Upper lobe of right lung (tissue), 1 donor: ENCODE results near the gene ERGIC2. TPM values are rescaled to one million over a fixed set of nuclear protein-coding genes. Genes with fewer than 3 reads are reported as not detected.
"Not testable (repeated sequence)": the region's sequence is repeated elsewhere in the genome, so short reads cannot be mapped to it uniquely, and the experiment has no call there.

Experiments used
- ATAC-seq: fragments of 200-7000 bp; cut with Tn5 transposase; one replicate; pipeline ENCODE4 v1.9.1; 2020; ENCODE audit warnings: mild to moderate bottlenecking, moderate library complexity
- DNase-seq: peaks from one replicate; pipeline ENCODE4 v3.0.0-alpha.2; 2020
- H3K27ac ChIP-seq: fragments of 200-600 bp; one replicate; pipeline ENCODE4 v1.8.0; 2022
- H3K27me3 ChIP-seq: fragments of 200-600 bp; one replicate; pipeline ENCODE4 v1.8.0; 2022; ENCODE audit warnings: mild to moderate bottlenecking
- H3K36me3 ChIP-seq: fragments of 200-600 bp; one replicate; pipeline ENCODE4 v1.8.0; 2022
- H3K4me1 ChIP-seq: fragments of 200-600 bp; one replicate; pipeline ENCODE4 v1.8.0; 2022
- H3K4me3 ChIP-seq: fragments of 200-600 bp; one replicate; pipeline ENCODE4 v1.8.0; 2022; ENCODE audit warnings: mild to moderate bottlenecking
- H3K9me3 ChIP-seq: fragments of 200-600 bp; one replicate; pipeline ENCODE4 v1.8.0; 2022
- intact Hi-C: fragments of 100-400 bp; cut with DNase I; formaldehyde crosslinking; loops from one replicate; pipeline ENCODE4 v1.11.0; 2022
- total RNA-seq: library from RNA; stranded (reverse); fragmentation: NEBNext Ultra II Directional; extraction: Animal tissue kit (Norgen Biotek cat#: 25700); gene quantifications from one replicate; pipeline ENCODE4 v1.2.1, GENCODE V29; 2021
- TF ChIP-seq, protein P1 (sequence below): fragments of 200-600 bp; IDR thresholded peaks from one replicate; pipeline ENCODE4 v1.8.0; 2022; ENCODE audit warnings: antibody characterized with exemption
- donor health status: DM: no; HTN: yes; CAD: no; lungs with severe emphysema.

Gene ERGIC2
- total RNA-seq, 1 donor from 2014 or later: 64.0 TPM

DNA sequence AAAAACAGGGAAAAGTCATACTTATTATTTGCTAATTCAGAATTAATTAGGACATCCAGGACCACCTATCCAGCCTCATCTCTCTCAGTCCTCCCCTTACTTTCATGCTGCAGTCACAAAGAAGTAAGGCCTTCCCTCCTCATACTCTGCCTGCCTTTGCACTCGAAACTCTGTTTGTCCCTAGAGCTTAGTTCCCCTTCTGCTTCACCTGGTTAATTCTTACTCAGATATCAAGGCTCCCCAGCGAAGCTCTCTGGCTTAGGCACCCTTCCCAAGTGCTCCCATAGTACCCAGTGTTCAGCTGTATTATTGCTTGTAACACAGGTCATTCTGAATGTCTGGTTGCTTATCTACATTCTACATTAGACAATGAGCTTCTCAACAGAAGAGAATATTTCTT lies 81.3 kb downstream of the ERGIC2 start:
- Histone ChIP-seq H3K4me3 (no peak overlapping the region), H3K9me3 (no peaks in the 10 kb centered on the region), H3K27me3 (no peaks in the 10 kb centered on the region), H3K36me3 (no peaks in the 10 kb centered on the region), H3K4me1 (no peaks in the 10 kb centered on the region), H3K27ac (no peak overlapping the region)
- ATAC-seq (no peak), DNase-seq (no peak)
- intact Hi-C loops: no loop called here
- TF ChIP-seq, protein P1, sequence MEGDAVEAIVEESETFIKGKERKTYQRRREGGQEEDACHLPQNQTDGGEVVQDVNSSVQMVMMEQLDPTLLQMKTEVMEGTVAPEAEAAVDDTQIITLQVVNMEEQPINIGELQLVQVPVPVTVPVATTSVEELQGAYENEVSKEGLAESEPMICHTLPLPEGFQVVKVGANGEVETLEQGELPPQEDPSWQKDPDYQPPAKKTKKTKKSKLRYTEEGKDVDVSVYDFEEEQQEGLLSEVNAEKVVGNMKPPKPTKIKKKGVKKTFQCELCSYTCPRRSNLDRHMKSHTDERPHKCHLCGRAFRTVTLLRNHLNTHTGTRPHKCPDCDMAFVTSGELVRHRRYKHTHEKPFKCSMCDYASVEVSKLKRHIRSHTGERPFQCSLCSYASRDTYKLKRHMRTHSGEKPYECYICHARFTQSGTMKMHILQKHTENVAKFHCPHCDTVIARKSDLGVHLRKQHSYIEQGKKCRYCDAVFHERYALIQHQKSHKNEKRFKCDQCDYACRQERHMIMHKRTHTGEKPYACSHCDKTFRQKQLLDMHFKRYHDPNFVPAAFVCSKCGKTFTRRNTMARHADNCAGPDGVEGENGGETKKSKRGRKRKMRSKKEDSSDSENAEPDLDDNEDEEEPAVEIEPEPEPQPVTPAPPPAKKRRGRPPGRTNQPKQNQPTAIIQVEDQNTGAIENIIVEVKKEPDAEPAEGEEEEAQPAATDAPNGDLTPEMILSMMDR: no peak

DNA sequence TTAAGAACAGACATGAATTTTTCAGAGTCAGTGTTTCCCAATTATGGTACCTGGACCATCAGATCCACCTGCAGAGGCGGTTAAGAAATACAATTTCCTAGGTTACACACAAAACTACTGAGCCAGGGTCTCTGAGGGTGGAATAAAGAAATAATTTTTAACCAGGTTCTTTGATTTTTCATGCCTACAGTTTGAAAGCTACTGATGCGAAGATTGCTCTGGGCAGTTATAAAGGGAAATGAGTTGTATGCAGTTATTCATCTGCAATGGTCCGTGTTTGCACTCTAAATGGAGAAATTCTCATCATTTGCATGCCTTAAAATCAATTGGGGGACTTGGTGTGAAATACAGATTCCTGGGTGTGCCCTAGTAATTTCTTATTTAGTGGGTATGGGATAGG lies 89.7 kb downstream of the ERGIC2 start:
- H3K36me3 ChIP-seq: no peaks in the 10 kb centered on the region
- DNase-seq (no peak), ATAC-seq (no peak)
- no peak overlapping the region for H3K27ac ChIP-seq
- H3K9me3 ChIP-seq: no peaks in the 10 kb centered on the region
- intact Hi-C loops: no loop called here
- TF ChIP-seq, protein P1: no peak
- no peaks in the 10 kb centered on the region for H3K4me1 ChIP-seq
- H3K4me3 ChIP-seq: no peak overlapping the region
- no peaks in the 10 kb centered on the region for H3K27me3 ChIP-seq

DNA sequence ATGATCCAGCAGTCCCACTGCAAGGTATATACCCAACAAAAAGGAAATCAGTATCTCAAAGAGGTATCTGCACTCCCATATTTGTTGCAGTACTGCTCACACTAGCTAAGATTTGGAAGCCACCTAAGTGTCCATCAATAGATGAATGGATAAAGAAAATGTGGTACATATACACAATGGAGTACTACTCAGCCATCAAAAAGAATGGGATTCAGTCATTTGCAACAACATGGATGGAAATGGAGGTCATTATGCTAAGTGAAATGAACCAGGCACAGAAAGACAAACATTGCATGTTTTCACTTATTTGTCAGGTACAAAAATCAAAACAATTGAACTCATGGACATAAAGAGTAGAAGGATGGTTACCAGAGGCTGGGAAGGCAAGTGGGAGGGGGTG lies 90.5 kb downstream of the ERGIC2 start:
- DNase-seq, ATAC-seq, H3K27me3 ChIP-seq, intact Hi-C loops, H3K36me3 ChIP-seq, H3K9me3 ChIP-seq, H3K27ac ChIP-seq, H3K4me1 ChIP-seq, H3K4me3 ChIP-seq: not testable (repeated sequence)

DNA sequence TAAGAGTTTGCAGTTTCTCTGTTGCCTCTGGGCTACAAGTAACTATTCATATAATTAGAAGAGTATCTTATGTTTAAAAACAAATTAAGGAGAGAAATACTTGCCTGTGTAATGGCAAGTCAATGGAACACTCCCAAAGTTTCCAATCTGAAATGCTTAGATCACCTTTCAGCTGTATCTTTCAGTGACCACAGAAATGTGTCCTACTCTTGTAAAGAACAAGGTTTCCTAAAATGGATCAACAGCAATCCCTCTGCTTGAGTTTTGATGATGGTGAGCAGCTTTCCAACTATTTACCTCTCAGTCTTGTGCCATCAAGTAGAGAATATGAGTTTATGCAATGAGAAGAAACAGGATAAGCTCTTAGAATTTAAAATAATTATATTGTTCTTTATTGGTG lies 92.9 kb downstream of the ERGIC2 start:
- TF ChIP-seq, protein P1: no peak
- H3K27me3 ChIP-seq: no peaks in the 10 kb centered on the region
- no peak for DNase-seq
- no peak overlapping the region for H3K4me3 ChIP-seq
- H3K36me3 ChIP-seq: no peaks in the 10 kb centered on the region
- no peak overlapping the region for H3K27ac ChIP-seq
- no peak for ATAC-seq
- intact Hi-C loops: no loop called here
- H3K9me3 ChIP-seq: no peaks in the 10 kb centered on the region
- no peaks in the 10 kb centered on the region for H3K4me1 ChIP-seq

DNA sequence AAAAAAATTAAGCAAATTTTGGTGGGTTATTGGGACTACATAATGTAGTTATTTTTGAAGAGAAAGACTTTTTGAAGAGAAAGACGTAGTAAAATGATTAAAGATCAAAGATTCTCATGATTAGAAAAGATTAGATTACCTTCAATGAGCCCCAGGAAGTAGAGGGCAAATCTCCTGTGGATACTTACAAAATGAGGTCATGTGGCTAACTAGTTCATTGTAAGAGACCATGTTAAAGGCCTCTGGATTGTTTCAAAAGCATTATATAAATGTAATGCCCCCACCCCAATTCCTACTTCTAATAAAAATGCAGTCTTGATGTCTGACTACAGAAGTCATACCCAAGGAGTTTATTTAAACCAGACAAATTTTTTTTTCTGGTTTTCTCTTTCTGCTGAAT lies 93.3 kb downstream of the ERGIC2 start:
- Histone ChIP-seq H3K27ac (no peak overlapping the region), H3K9me3 (no peaks in the 10 kb centered on the region), H3K36me3 (no peaks in the 10 kb centered on the region), H3K4me1 (no peaks in the 10 kb centered on the region), H3K27me3 (no peaks in the 10 kb centered on the region), H3K4me3 (no peak overlapping the region)
- intact Hi-C loops: no loop called here
- no peak for ATAC-seq
- TF ChIP-seq, protein P1: no peak
- DNase-seq: no peak

Other genes with a start within 250 kb of the ERGIC2 start
- gene FAR2, start 231.9 kb downstream of the ERGIC2 start, total RNA-seq: 13.3 TPM
- 2.0 TPM for gene OVCH1, start 116.5 kb upstream of the ERGIC2 start, total RNA-seq